Measurements from ENCODE around the gene SMARCAL1.

- TF ChIP-seq CTCF (IDR thresholded peaks at IDR 0.05) (no peak), RFX5 (IDR thresholded peaks at IDR 0.05; ENCODE audit: low read length) (no peak), EP300 (IDR thresholded peaks at IDR 0.05; ENCODE audit: borderline replicate concordance in 1 of 2, low read depth in 1 of 2, low read length in 1 of 2) (no peak), TEAD4 (IDR thresholded peaks at IDR 0.05; ENCODE audit: borderline replicate concordance, insufficient read depth) (no peak), USF2 (IDR thresholded peaks at IDR 0.05; ENCODE audit: borderline replicate concordance, low read depth, low read length) (no peak), GABPA (IDR thresholded peaks at IDR 0.05; ENCODE audit: low read depth) (no peak), POLR2AphosphoS5 (IDR thresholded peaks at IDR 0.05; ENCODE audit: low read depth, low read length) (no peak)
These were observed 95.9 kb downstream of the SMARCAL1 start for GRCh38 chr2:216508229-216508628.

Measured in SK-N-SH (cell line).